ENCODE results near the gene CDH18. TPM values are rescaled to one million over a fixed set of nuclear protein-coding genes. Genes with fewer than 3 reads are reported as not detected.
"Not testable (repeated sequence)": the region's sequence is repeated elsewhere in the genome, so short reads cannot be mapped to it uniquely, and the experiment has no call there.

CDH18 gene
- total RNA-seq, 1 donor from 2014 or later: 0.49 TPM

DNA sequence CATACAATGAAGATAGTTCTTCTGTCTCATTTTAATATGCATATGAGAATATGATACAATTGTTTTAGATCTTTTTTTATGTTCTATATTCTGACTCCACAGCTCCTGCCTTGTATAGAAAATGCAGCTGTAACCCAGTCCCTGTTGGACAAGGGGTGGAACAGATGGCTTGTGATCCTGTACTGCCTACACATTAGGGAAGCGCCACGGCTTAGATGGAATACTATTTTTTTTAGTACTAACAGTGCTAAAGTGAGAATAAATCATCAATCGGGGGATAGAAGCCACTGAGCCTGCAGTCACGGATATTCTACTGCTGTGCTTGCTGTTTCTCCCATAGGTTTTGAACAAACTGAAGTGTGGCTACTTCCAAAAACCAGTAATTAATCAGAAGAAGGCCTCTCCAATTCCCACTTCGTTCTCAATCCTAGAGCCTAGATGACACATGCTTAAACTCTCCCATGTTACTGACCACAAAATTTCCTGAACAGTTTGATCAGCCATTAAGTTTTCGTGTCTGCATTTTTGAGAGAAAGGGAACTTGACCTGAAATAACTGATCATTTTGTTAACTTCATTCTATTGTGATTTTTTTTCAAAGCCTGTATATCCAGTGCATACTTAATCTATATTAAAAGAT is 150.3 kb downstream of the CDH18 start:
- Mint-ChIP-seq H3K9me3 (ENCODE audit: unreplicated experiment) (no peaks in the 10 kb centered on the region), H3K4me3 (ENCODE audit: unreplicated experiment) (no peak overlapping the region), H3K27ac (ENCODE audit: unreplicated experiment) (peak overlapping the region; percentile 30), H3K4me1 (ENCODE audit: low read depth, unreplicated experiment) (peaks cover 7% of the 10 kb centered on the region), H3K36me3 (ENCODE audit: unreplicated experiment) (peaks cover 4% of the 10 kb centered on the region), H3K27me3 (ENCODE audit: unreplicated experiment) (no peaks in the 10 kb centered on the region)
- TF ChIP-seq, protein P1, sequence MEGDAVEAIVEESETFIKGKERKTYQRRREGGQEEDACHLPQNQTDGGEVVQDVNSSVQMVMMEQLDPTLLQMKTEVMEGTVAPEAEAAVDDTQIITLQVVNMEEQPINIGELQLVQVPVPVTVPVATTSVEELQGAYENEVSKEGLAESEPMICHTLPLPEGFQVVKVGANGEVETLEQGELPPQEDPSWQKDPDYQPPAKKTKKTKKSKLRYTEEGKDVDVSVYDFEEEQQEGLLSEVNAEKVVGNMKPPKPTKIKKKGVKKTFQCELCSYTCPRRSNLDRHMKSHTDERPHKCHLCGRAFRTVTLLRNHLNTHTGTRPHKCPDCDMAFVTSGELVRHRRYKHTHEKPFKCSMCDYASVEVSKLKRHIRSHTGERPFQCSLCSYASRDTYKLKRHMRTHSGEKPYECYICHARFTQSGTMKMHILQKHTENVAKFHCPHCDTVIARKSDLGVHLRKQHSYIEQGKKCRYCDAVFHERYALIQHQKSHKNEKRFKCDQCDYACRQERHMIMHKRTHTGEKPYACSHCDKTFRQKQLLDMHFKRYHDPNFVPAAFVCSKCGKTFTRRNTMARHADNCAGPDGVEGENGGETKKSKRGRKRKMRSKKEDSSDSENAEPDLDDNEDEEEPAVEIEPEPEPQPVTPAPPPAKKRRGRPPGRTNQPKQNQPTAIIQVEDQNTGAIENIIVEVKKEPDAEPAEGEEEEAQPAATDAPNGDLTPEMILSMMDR (IDR thresholded peaks at IDR 0.05; ENCODE audit: partially characterized antibody, unreplicated experiment): no peak
- DNase-seq: no peak

DNA sequence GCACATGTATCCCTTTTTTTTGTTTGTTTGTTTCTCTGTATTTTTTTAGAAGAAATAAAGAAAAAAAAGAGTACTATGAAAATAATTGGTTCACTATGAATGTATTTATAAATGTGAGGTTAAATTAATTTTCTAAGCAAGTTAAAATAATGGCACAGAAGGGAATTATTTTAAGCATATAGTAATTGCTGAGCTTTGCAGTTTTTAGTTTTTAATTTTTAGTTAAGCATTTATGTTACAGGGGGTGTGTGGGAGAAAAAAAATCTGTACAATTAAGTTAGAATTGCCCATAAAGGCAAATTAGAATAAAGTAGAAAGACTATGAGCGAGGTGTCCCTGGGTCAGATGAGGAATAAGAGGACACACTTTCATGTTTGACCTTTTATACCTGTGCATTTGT is 152.6 kb downstream of the CDH18 start:
- H3K36me3 Mint-ChIP-seq (ENCODE audit: unreplicated experiment): peaks cover 4% of the 10 kb centered on the region
- H3K27me3 Mint-ChIP-seq (ENCODE audit: unreplicated experiment): no peaks in the 10 kb centered on the region
- H3K4me3 Mint-ChIP-seq (ENCODE audit: unreplicated experiment): no peak overlapping the region
- TF ChIP-seq, protein P1 (IDR thresholded peaks at IDR 0.05; ENCODE audit: partially characterized antibody, unreplicated experiment): no peak
- DNase-seq: no peak
- no peak overlapping the region for H3K27ac Mint-ChIP-seq (ENCODE audit: unreplicated experiment)
- H3K9me3 Mint-ChIP-seq (ENCODE audit: unreplicated experiment): no peaks in the 10 kb centered on the region
- peaks cover 7% of the 10 kb centered on the region for H3K4me1 Mint-ChIP-seq (ENCODE audit: low read depth, unreplicated experiment)

DNA sequence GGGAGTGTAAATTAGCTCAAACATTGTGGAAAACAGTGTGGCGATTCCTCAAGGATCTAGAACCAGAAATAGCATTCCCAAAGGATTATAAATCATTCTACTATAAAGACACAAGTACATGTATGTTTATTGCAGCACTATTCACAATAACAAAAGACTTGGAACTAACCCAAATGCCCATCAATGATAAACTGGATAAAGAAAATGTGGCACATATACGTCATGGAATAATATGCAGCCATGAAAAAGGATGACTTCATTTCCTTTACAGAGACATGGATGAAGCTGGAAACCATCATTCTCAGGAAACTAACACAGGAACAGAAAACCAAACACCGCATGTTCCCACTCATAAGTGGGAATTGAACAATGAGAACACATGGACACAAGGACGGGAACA is 175.3 kb downstream of the CDH18 start:
- H3K27me3 Mint-ChIP-seq (ENCODE audit: unreplicated experiment); H3K4me1 Mint-ChIP-seq (ENCODE audit: low read depth, unreplicated experiment); H3K36me3 Mint-ChIP-seq (ENCODE audit: unreplicated experiment); DNase-seq; H3K4me3 Mint-ChIP-seq (ENCODE audit: unreplicated experiment); H3K27ac Mint-ChIP-seq (ENCODE audit: unreplicated experiment); H3K9me3 Mint-ChIP-seq (ENCODE audit: unreplicated experiment): not testable (repeated sequence)

DNA sequence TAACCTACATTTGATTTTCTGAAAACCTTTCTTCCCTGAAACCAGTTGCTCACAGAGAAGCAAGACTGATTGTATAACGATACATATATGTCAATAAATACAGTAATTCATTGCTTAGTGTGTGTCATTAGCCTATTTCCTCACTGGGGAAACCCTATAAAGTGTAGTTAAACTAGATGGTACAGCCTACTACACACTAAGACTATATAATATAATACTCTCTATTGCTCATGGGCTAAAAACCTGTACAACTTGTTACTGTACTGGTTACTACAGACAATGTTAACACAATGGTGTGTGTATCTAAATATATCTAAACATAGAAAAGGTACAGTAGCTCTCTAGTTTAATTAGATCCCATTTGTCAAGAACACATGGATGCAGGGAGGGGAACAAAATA is 181.2 kb downstream of the CDH18 start:
- Mint-ChIP-seq H3K9me3 (ENCODE audit: unreplicated experiment) (no peaks in the 10 kb centered on the region), H3K27ac (ENCODE audit: unreplicated experiment) (no peak overlapping the region), H3K36me3 (ENCODE audit: unreplicated experiment) (no peaks in the 10 kb centered on the region), H3K4me1 (ENCODE audit: low read depth, unreplicated experiment) (no peaks in the 10 kb centered on the region), H3K27me3 (ENCODE audit: unreplicated experiment) (no peaks in the 10 kb centered on the region), H3K4me3 (ENCODE audit: unreplicated experiment) (no peak overlapping the region)
- TF ChIP-seq, protein P1 (IDR thresholded peaks at IDR 0.05; ENCODE audit: partially characterized antibody, unreplicated experiment): no peak
- no peak for DNase-seq

DNA sequence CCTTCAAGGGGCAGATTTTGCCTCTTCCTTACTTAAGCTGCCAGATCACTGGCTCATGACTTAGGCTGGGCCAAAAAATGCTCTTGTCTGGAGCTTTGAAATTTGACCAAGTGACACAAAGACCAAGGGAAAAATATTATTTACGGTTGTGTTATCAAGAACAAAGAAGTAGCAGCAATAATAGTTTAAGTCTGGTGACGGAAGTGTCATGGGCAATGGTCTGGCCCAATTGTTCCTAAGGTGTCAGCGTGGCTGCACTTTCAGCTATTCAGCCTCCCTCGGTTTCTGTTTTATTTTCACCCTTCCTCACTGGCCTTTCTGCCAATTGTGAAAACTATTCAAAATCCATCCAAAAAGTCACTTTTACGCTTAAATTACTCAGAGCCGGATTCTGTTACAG is 185.3 kb downstream of the CDH18 start:
- DNase-seq: no peak
- TF ChIP-seq, protein P1 (IDR thresholded peaks at IDR 0.05; ENCODE audit: partially characterized antibody, unreplicated experiment): no peak
- H3K9me3 Mint-ChIP-seq (ENCODE audit: unreplicated experiment): no peaks in the 10 kb centered on the region
- no peak overlapping the region for H3K4me3 Mint-ChIP-seq (ENCODE audit: unreplicated experiment)
- no peaks in the 10 kb centered on the region for H3K36me3 Mint-ChIP-seq (ENCODE audit: unreplicated experiment)
- no peaks in the 10 kb centered on the region for H3K27me3 Mint-ChIP-seq (ENCODE audit: unreplicated experiment)
- no peak overlapping the region for H3K27ac Mint-ChIP-seq (ENCODE audit: unreplicated experiment)
- H3K4me1 Mint-ChIP-seq (ENCODE audit: low read depth, unreplicated experiment): no peaks in the 10 kb centered on the region
